ENCODE data around the gene MRPL34.

DNA sequence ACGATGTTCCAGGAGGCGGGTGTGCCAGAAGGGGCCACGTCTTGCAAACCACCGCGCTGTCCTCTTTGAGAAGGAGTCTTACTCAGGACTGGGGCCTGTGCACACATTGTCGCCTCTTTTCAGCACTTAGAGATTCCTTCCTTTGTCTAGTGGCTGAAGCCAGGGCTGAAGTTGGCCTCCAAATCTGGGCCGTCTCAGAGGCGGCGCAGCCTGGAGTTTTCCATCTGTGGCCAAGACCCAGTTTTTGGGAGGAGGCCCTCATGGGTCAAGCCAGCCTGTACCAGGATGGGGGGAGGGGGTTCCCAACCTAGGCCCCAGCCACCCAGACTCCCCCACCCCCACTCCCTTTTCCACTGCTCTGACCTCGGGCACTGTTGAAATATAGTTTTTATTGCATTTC lies 17.2 kb downstream of the MRPL34 start:
- TF ChIP-seq GABPB1 (CRISPR knock-in tag; IDR thresholded peaks at IDR 0.05), result no peak
- TF ChIP-seq HLTF (IDR thresholded peaks at IDR 0.05), result no peak
- no peak for TF ChIP-seq ATF1 (CRISPR knock-in tag; IDR thresholded peaks at IDR 0.05)
- no peak for TF ChIP-seq ATF1 (tag; IDR thresholded peaks at IDR 0.05)
- TF ChIP-seq CHD2 (IDR thresholded peaks at IDR 0.05; ENCODE audit: low read depth, low read length), result no peak
- TF ChIP-seq SNIP1 (IDR thresholded peaks at IDR 0.05; ENCODE audit: low read depth), result no peak
- TF ChIP-seq EP300 (IDR thresholded peaks at IDR 0.05; ENCODE audit: low read length), result no peak
- TF ChIP-seq, protein P1, sequence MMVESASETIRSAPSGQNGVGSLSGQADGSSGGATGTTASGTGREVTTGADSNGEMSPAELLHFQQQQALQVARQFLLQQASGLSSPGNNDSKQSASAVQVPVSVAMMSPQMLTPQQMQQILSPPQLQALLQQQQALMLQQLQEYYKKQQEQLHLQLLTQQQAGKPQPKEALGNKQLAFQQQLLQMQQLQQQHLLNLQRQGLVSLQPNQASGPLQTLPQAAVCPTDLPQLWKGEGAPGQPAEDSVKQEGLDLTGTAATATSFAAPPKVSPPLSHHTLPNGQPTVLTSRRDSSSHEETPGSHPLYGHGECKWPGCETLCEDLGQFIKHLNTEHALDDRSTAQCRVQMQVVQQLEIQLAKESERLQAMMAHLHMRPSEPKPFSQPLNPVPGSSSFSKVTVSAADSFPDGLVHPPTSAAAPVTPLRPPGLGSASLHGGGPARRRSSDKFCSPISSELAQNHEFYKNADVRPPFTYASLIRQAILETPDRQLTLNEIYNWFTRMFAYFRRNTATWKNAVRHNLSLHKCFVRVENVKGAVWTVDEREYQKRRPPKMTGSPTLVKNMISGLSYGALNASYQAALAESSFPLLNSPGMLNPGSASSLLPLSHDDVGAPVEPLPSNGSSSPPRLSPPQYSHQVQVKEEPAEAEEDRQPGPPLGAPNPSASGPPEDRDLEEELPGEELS (CRISPR knock-in tag; IDR thresholded peaks at IDR 0.05; ENCODE audit: borderline replicate concordance), result no peak
- no peak for TF ChIP-seq RB1 (IDR thresholded peaks at IDR 0.05; ENCODE audit: low read depth)

Data from K562 (cell line).